Ovary (tissue), 3 donors: ENCODE results near the gene KL.

Experiments
- CTCF ChIP-seq, 3 donors: fragments of 450-650 bp in 2 of 3; fragments of 200-600 bp in 1 of 3; IDR thresholded peaks; one replicate each; pipeline versions ENCODE4 v1.5.1 to v1.8.0; 2016 to 2022; ENCODE audit warnings: antibody characterized with exemption in 3 of 3, mild to moderate bottlenecking in 1 of 3
- EP300 ChIP-seq: sonication (generic); formaldehyde crosslinking; IDR thresholded peaks from one replicate; pipeline ENCODE4 v1.6.1; 2017; ENCODE audit warnings: antibody characterized with exemption
- donor health status: DM: no; HTN: no; CAD: no.

GRCh38 chr13:32997399-32997798 is 18.8 kb upstream of the KL start:
- TF ChIP-seq CTCF (IDR thresholded peaks at IDR 0.05) (no peak), EP300 (no peak)
